SK-N-SH (cell line): ENCODE data around the gene RTL3. TPM values are rescaled to one million over a fixed set of nuclear protein-coding genes. Genes with fewer than 3 reads are reported as not detected.
"Not testable (repeated sequence)": the region's sequence is repeated elsewhere in the genome, so short reads cannot be mapped to it uniquely, and the experiment has no call there.

ENCODE experiments used
- CTCF ChIA-PET: fragments of 300-600, 350-600 bp; formaldehyde crosslinking; extraction: SDS; loops from one replicate; lab custom pipeline; 2021; lab: Yijun Ruan, JAX
- POLR2A ChIA-PET: fragments of 350-600 bp; sonication (Branson Sonifier 250); formaldehyde crosslinking; extraction: SDS; loops from one replicate; lab custom pipeline; 2020; ENCODE audit warnings: antibody characterized with exemption, inconsistent platforms; lab: Yijun Ruan, JAX
- DNase-seq: peaks from one replicate; pipeline ENCODE4 v3.0.0; 2012
- H2AFZ ChIP-seq: fragments of 200-600 bp; sonication (generic); 2 replicates; pipeline ENCODE4 v1.8.1; 2016; ENCODE audit warnings: antibody characterized with exemption, mild to moderate bottlenecking, low read depth
- H3F3A ChIP-seq: fragments of 200-600 bp; sonication (generic); replicated peaks from 2 replicates; pipeline ENCODE3; 2016; ENCODE audit warnings: antibody characterized with exemption, mild to moderate bottlenecking; ENCODE audit not compliant: insufficient read depth
- H3K27ac ChIP-seq, 2 experiments: fragments of 200-500 bp in 1 of 2; fragments of 200-600 bp in 1 of 2; sonication (Bioruptor generic) in 1 of 2; sonication (generic), shearing (Covaris generic) in 1 of 2; 2 replicates each; pipeline versions ENCODE4 v1.5.1 to v1.6.1; 2014 to 2016; ENCODE audit warnings: low read depth in 2 of 2, inconsistent platforms in 1 of 2, low read length in 1 of 2, mild to moderate bottlenecking in 1 of 2, mixed read lengths in 1 of 2
- H3K27me3 ChIP-seq: fragments of 200-600 bp; sonication (generic), shearing (Covaris generic); 2 replicates; pipeline ENCODE4 v1.6.1; 2016; ENCODE audit warnings: mixed run types; ENCODE audit not compliant: insufficient read depth
- H3K36me3 ChIP-seq, 2 experiments: fragments of 200-500 bp in 1 of 2; fragments of 200-600 bp in 1 of 2; sonication (Bioruptor generic) in 1 of 2; sonication (generic) in 1 of 2; replicated peaks in 1 of 2; 2 replicates each; pipeline versions ENCODE3 to v1.5.1; 2014 to 2016; ENCODE audit warnings: low read length in 1 of 2, mild to moderate bottlenecking in 1 of 2; ENCODE audit not compliant: insufficient read depth in 2 of 2, control insufficient read depth in 1 of 2
- H3K4me1 ChIP-seq, 2 experiments: fragments of 200-500 bp in 1 of 2; fragments of 200-600 bp in 1 of 2; sonication (Bioruptor generic) in 1 of 2; sonication (generic), shearing (Covaris generic) in 1 of 2; 2 replicates each; pipeline versions ENCODE4 v1.5.1 to v1.6.1; 2014 to 2016; ENCODE audit warnings: low read depth in 1 of 2, low read length in 1 of 2, mixed run types in 1 of 2; ENCODE audit not compliant: insufficient read depth in 2 of 2, control insufficient read depth in 1 of 2
- H3K4me2 ChIP-seq: fragments of 200-600 bp; sonication (generic), shearing (Covaris generic); 2 replicates; pipeline ENCODE4 v1.6.1; 2017; ENCODE audit warnings: mixed run types
- H3K4me3 ChIP-seq, 2 experiments: fragments of 200-500 bp in 1 of 2; fragments of 200-600 bp in 1 of 2; sonication (Bioruptor generic) in 1 of 2; sonication (generic), shearing (Covaris generic) in 1 of 2; 2 replicates each; pipeline versions ENCODE4 v1.5.1 to v1.8.1; 2014 to 2016; ENCODE audit warnings: low read depth in 2 of 2, inconsistent platforms in 1 of 2, low read length in 1 of 2, mild to moderate bottlenecking in 1 of 2, mixed read lengths in 1 of 2, moderate library complexity in 1 of 2
- H3K79me2 ChIP-seq: fragments of 200-600 bp; sonication (generic); 2 replicates; pipeline ENCODE4 v1.8.1; 2017; ENCODE audit warnings: mild to moderate bottlenecking; ENCODE audit not compliant: insufficient read depth
- H3K9ac ChIP-seq: fragments of 200-600 bp; sonication (generic); 2 replicates; pipeline ENCODE4 v1.6.1; 2017; ENCODE audit warnings: mixed run types
- H3K9me2 ChIP-seq: fragments of 200-600 bp; sonication (generic); 2 replicates; pipeline ENCODE4 v1.6.1; 2017; ENCODE audit warnings: mixed run types
- H3K9me3 ChIP-seq: fragments of 200-600 bp; sonication (generic); 2 replicates; pipeline ENCODE4 v1.6.1; 2017; ENCODE audit warnings: mixed run types, mild to moderate bottlenecking, moderate library complexity
- H4K20me1 ChIP-seq: fragments of 200-600 bp; sonication (generic); 2 replicates; pipeline ENCODE4 v1.6.1; 2017; ENCODE audit warnings: mild to moderate bottlenecking, mixed run types; ENCODE audit not compliant: insufficient read depth
- CHD2 ChIP-seq: fragments of 150-350 bp; IDR thresholded peaks from 2 replicates; pipeline ENCODE4 v1.6.1; 2018; ENCODE audit warnings: low read length; ENCODE audit not compliant: partially characterized antibody
- EP300 ChIP-seq, 2 experiments: IDR thresholded peaks; 2 replicates each; pipeline versions ENCODE4 v1.4.0 to v1.6.1; 2012; ENCODE audit warnings: borderline replicate concordance in 1 of 2, low read depth in 1 of 2, low read length in 1 of 2
- REST ChIP-seq: IDR thresholded peaks from 2 replicates; pipeline ENCODE4 v1.6.1; 2012; ENCODE audit warnings: mild to moderate bottlenecking, low read depth, low read length, moderate library complexity
- SIN3A ChIP-seq: IDR thresholded peaks from 2 replicates; pipeline ENCODE4 v1.6.1; 2012; ENCODE audit warnings: low read depth, mild to moderate bottlenecking, low read length, moderate library complexity, borderline replicate concordance
- USF1 ChIP-seq: IDR thresholded peaks from 2 replicates; pipeline ENCODE4 v1.4.0; 2012; ENCODE audit warnings: low read depth, borderline replicate concordance
- WGBS: methylation state at CpG from one replicate; pipeline ENCODE4 v1.1.6; 2017; ENCODE audit warnings: low lambda C conversion rate; 5-methylcytosine and 5-hydroxymethylcytosine counted together
- polyA plus RNA-seq, 3 experiments: library from polyadenylated mRNA; depleted of rRNA; stranded (reverse); fragments of >200 nt; gene quantifications; 2 replicates each; pipeline ENCODE4 v1.2.3, GENCODE V29; 2012

The RTL3 gene
- polyA plus RNA-seq, 1 of the 3 experiments (the other 2 are of a cell fraction) = 0.64 TPM

GRCh38 chrX:78643096-78643495 lies 16.0 kb downstream of the RTL3 start (continued):
- no peak for TF ChIP-seq REST

- H3K27me3 ChIP-seq, DNase-seq, H3K9me2 ChIP-seq, H3K79me2 ChIP-seq, CTCF ChIA-PET, H3K9me3 ChIP-seq, H2AFZ ChIP-seq, H3K9ac ChIP-seq, H3K36me3 ChIP-seq, H3K4me1 ChIP-seq, H3K27ac ChIP-seq, H3K4me3 ChIP-seq, H3F3A ChIP-seq, POLR2A ChIA-PET, H3K4me2 ChIP-seq, H4K20me1 ChIP-seq: not testable (repeated sequence)
- WGBS = 0% methylated on average over 1 of the region's 1 CpG
Observed at GRCh38 chrX:78636096-78636495, 23.0 kb downstream of the RTL3 start.

- H3K27ac ChIP-seq = no peak overlapping the region
- TF ChIP-seq SIN3A = no peak
- TF ChIP-seq USF1 = no peak
- no peak for TF ChIP-seq EP300 (IDR thresholded peaks at IDR 0.05; ENCODE audit: borderline replicate concordance in 1 of 2, low read depth in 1 of 2, low read length in 1 of 2)
- no peak for TF ChIP-seq CHD2
- TF ChIP-seq, all 33 proteins: peak for 0
- WGBS = 0% methylated on average over 2 of the region's 2 CpGs
- Histone ChIP-seq H3K9me2 (no peaks in the 10 kb centered on the region), H3K9me3 (no peaks in the 10 kb centered on the region), H3K9ac (no peak overlapping the region), H3K4me3 (no peak overlapping the region), H4K20me1 (no peaks in the 10 kb centered on the region), H3K36me3 (no peaks in the 10 kb centered on the region), H3K79me2 (no peaks in the 10 kb centered on the region), H3K27me3 (no peaks in the 10 kb centered on the region), H2AFZ (no peak overlapping the region), H3K4me1 (no peaks in the 10 kb centered on the region), H3F3A (no peaks in the 10 kb centered on the region), H3K4me2 (no peak overlapping the region)
- ChIA-PET CTCF (no interaction called here), POLR2A (no interaction called here)
- DNase-seq = no peak
Observed at GRCh38 chrX:78624962-78625909, 33.9 kb downstream of the RTL3 start.
